ENCODE data around the gene BEST1. TPM values are rescaled to one million over a fixed set of nuclear protein-coding genes. Genes with fewer than 3 reads are reported as not detected.

The BEST1 gene
- total and polyA plus RNA-seq, 2 of the 13 experiments (the other 11 are each of a cell fraction or from before 2014, with no cell fraction given): 0.09 to 0.65 TPM

- H3K4me1 ChIP-seq (ENCODE audit: insufficient read depth, low read length): peaks cover 54% of the 10 kb centered on the region
- ChIA-PET POLR2A (interaction anchor here (1.1 to 5.2 kb wide), 9 partner anchors 11 to 196 kb away, joined by 3 to 59 read pairs (median 6); partner anchors contain the start of gene FTH1), CTCF (ENCODE audit: low intra/inter-chr PET ratio, low total read pairs) (no interaction called here)
- H3K9ac ChIP-seq (ENCODE audit: insufficient read depth, low read depth, low read length): peak overlapping the region; percentile 43; the same call in 1 of the 2 replicates
- H3K4me3 ChIP-seq (replicated peaks in 1 of 3; ENCODE audit: insufficient read depth in 1 of 3, low read depth in 2 of 3, low read length in 3 of 3): no peak overlapping the region
- in situ Hi-C loops (cut with HindIII; ENCODE audit: extremely low pct_ligation_motif_present, low pct_unique_long_range_greater_than_20kb): no loop called here
- H3K79me2 ChIP-seq (ENCODE audit: insufficient read depth, low read length): no peaks in the 10 kb centered on the region
- peak; percentile 53 for DNase-seq (ENCODE audit: low spot score)
- no TSS peak for BruUV-seq (replicated peaks)
- peak; percentile 48 for ATAC-seq
- intact Hi-C loops (cut with micrococcal nuclease; ENCODE audit: unreplicated experiment): no loop called here
- FAIRE-seq: peak; percentile 87
- peak overlapping the region; percentile 23 for H2AFZ ChIP-seq (ENCODE audit: low read length)
- peak overlapping the region; percentile 55 for H3K27ac ChIP-seq (ENCODE audit: extremely low read length, insufficient read depth, low read length)
- no peaks in the 10 kb centered on the region for H3K27me3 ChIP-seq (ENCODE audit: control insufficient read depth in 1 of 2, insufficient read depth in 2 of 2, low read length in 2 of 2)
- 73% methylated on average over 4 of the region's 4 CpGs for WGBS (ENCODE audit: low lambda C conversion rate)
- no peaks in the 10 kb centered on the region for H3K9me3 ChIP-seq (ENCODE audit: low read length)
- H4K20me1 ChIP-seq (ENCODE audit: insufficient read depth, low read length): no peaks in the 10 kb centered on the region
- H3K4me2 ChIP-seq (ENCODE audit: low read depth, low read length): peak overlapping the region; percentile 48
- H3K36me3 ChIP-seq (replicated peaks in 1 of 2; ENCODE audit: control insufficient read depth in 1 of 2, insufficient read depth in 2 of 2, low read length in 2 of 2): no peaks in the 10 kb centered on the region
- no peak for TF ChIP-seq ZBTB46 (CRISPR knock-in tag; IDR thresholded peaks at IDR 0.05; ENCODE audit: borderline replicate concordance)
- TF ChIP-seq ZNF431 (CRISPR knock-in tag; IDR thresholded peaks at IDR 0.05; ENCODE audit: borderline replicate concordance, low read depth): no peak
- no peak for TF ChIP-seq RBAK (CRISPR knock-in tag; IDR thresholded peaks at IDR 0.05)
- no peak for TF ChIP-seq GATA4 (IDR thresholded peaks at IDR 0.05; ENCODE audit: borderline replicate concordance, low read depth)
- no peak for TF ChIP-seq RFX3 (CRISPR knock-in tag; IDR thresholded peaks at IDR 0.05)
- peak; percentile 28; the same call in 1 of the 2 replicates for TF ChIP-seq ZNF556 (CRISPR knock-in tag; IDR thresholded peaks at IDR 0.05; ENCODE audit: borderline replicate concordance)
- TF ChIP-seq TFAP4 (IDR thresholded peaks at IDR 0.05; ENCODE audit: borderline replicate concordance, low read depth): 0 out of 2 replicates have a peak, but pooled peaks have one; percentile 23
- TF ChIP-seq HMGXB4 (CRISPR knock-in tag; IDR thresholded peaks at IDR 0.05; ENCODE audit: borderline replicate concordance in 1 of 2, low read depth in 1 of 2): 0 out of 4 replicates have a peak, but pooled peaks of 1 of the 2 experiments have one; percentile 19
- no peak for TF ChIP-seq SOX6 (IDR thresholded peaks at IDR 0.05)
- peak; percentile 78 for TF ChIP-seq SOX6 (CRISPR knock-in tag; IDR thresholded peaks at IDR 0.05)
- peak; percentile 36 for TF ChIP-seq ELF3 (CRISPR knock-in tag; IDR thresholded peaks at IDR 0.05)
- TF ChIP-seq MED1 (CRISPR knock-in tag; IDR thresholded peaks at IDR 0.05): peak; percentile 75
- TF ChIP-seq ERF (CRISPR knock-in tag; IDR thresholded peaks at IDR 0.05): no peak
- no peak for TF ChIP-seq HMGA1 (CRISPR knock-in tag; conservative IDR thresholded peaks at IDR 0.05)
- TF ChIP-seq ZBTB7B (CRISPR knock-in tag; IDR thresholded peaks at IDR 0.05): peak; percentile 43; the same call in 1 of the 2 replicates
- TF ChIP-seq ZFAT (CRISPR knock-in tag; conservative IDR thresholded peaks at IDR 0.05): no peak
- no peak for TF ChIP-seq MZF1 (CRISPR knock-in tag; IDR thresholded peaks at IDR 0.05; ENCODE audit: borderline replicate concordance)
- no peak for TF ChIP-seq SKI (IDR thresholded peaks at IDR 0.05; ENCODE audit: partially characterized antibody)
These were observed 60.9 kb downstream of the BEST1 start for GRCh38 chr11:62010935-62011528.
